SK-N-SH (cell line): Measurements from ENCODE around the gene PDE4D. TPM values are rescaled to one million over a fixed set of nuclear protein-coding genes. Genes with fewer than 3 reads are reported as not detected.
A peak's percentile ranks its signal among the peaks of the same experiment; 100 is the strongest.

Source experiments
- CTCF ChIA-PET: fragments of 300-600, 350-600 bp; formaldehyde crosslinking; extraction: SDS; loops from one replicate; lab custom pipeline; 2021; lab: Yijun Ruan, JAX
- POLR2A ChIA-PET: fragments of 350-600 bp; sonication (Branson Sonifier 250); formaldehyde crosslinking; extraction: SDS; loops from one replicate; lab custom pipeline; 2020; ENCODE audit warnings: antibody characterized with exemption, inconsistent platforms; lab: Yijun Ruan, JAX
- DNase-seq: peaks from one replicate; pipeline ENCODE4 v3.0.0; 2012
- H2AFZ ChIP-seq: fragments of 200-600 bp; sonication (generic); 2 replicates; pipeline ENCODE4 v1.8.1; 2016; ENCODE audit warnings: antibody characterized with exemption, mild to moderate bottlenecking, low read depth
- H3F3A ChIP-seq: fragments of 200-600 bp; sonication (generic); replicated peaks from 2 replicates; pipeline ENCODE3; 2016; ENCODE audit warnings: antibody characterized with exemption, mild to moderate bottlenecking; ENCODE audit not compliant: insufficient read depth
- H3K27ac ChIP-seq, 2 experiments: fragments of 200-500 bp in 1 of 2; fragments of 200-600 bp in 1 of 2; sonication (Bioruptor generic) in 1 of 2; sonication (generic), shearing (Covaris generic) in 1 of 2; 2 replicates each; pipeline versions ENCODE4 v1.5.1 to v1.6.1; 2014 to 2016; ENCODE audit warnings: low read depth in 2 of 2, inconsistent platforms in 1 of 2, low read length in 1 of 2, mild to moderate bottlenecking in 1 of 2, mixed read lengths in 1 of 2
- H3K27me3 ChIP-seq: fragments of 200-600 bp; sonication (generic), shearing (Covaris generic); 2 replicates; pipeline ENCODE4 v1.6.1; 2016; ENCODE audit warnings: mixed run types; ENCODE audit not compliant: insufficient read depth
- H3K36me3 ChIP-seq, 2 experiments: fragments of 200-500 bp in 1 of 2; fragments of 200-600 bp in 1 of 2; sonication (Bioruptor generic) in 1 of 2; sonication (generic) in 1 of 2; replicated peaks in 1 of 2; 2 replicates each; pipeline versions ENCODE3 to v1.5.1; 2014 to 2016; ENCODE audit warnings: low read length in 1 of 2, mild to moderate bottlenecking in 1 of 2; ENCODE audit not compliant: insufficient read depth in 2 of 2, control insufficient read depth in 1 of 2
- H3K4me1 ChIP-seq, 2 experiments: fragments of 200-500 bp in 1 of 2; fragments of 200-600 bp in 1 of 2; sonication (Bioruptor generic) in 1 of 2; sonication (generic), shearing (Covaris generic) in 1 of 2; 2 replicates each; pipeline versions ENCODE4 v1.5.1 to v1.6.1; 2014 to 2016; ENCODE audit warnings: low read depth in 1 of 2, low read length in 1 of 2, mixed run types in 1 of 2; ENCODE audit not compliant: insufficient read depth in 2 of 2, control insufficient read depth in 1 of 2
- H3K4me2 ChIP-seq: fragments of 200-600 bp; sonication (generic), shearing (Covaris generic); 2 replicates; pipeline ENCODE4 v1.6.1; 2017; ENCODE audit warnings: mixed run types
- H3K4me3 ChIP-seq, 2 experiments: fragments of 200-500 bp in 1 of 2; fragments of 200-600 bp in 1 of 2; sonication (Bioruptor generic) in 1 of 2; sonication (generic), shearing (Covaris generic) in 1 of 2; 2 replicates each; pipeline versions ENCODE4 v1.5.1 to v1.8.1; 2014 to 2016; ENCODE audit warnings: low read depth in 2 of 2, inconsistent platforms in 1 of 2, low read length in 1 of 2, mild to moderate bottlenecking in 1 of 2, mixed read lengths in 1 of 2, moderate library complexity in 1 of 2
- H3K79me2 ChIP-seq: fragments of 200-600 bp; sonication (generic); 2 replicates; pipeline ENCODE4 v1.8.1; 2017; ENCODE audit warnings: mild to moderate bottlenecking; ENCODE audit not compliant: insufficient read depth
- H3K9ac ChIP-seq: fragments of 200-600 bp; sonication (generic); 2 replicates; pipeline ENCODE4 v1.6.1; 2017; ENCODE audit warnings: mixed run types
- H3K9me2 ChIP-seq: fragments of 200-600 bp; sonication (generic); 2 replicates; pipeline ENCODE4 v1.6.1; 2017; ENCODE audit warnings: mixed run types
- H3K9me3 ChIP-seq: fragments of 200-600 bp; sonication (generic); 2 replicates; pipeline ENCODE4 v1.6.1; 2017; ENCODE audit warnings: mixed run types, mild to moderate bottlenecking, moderate library complexity
- H4K20me1 ChIP-seq: fragments of 200-600 bp; sonication (generic); 2 replicates; pipeline ENCODE4 v1.6.1; 2017; ENCODE audit warnings: mild to moderate bottlenecking, mixed run types; ENCODE audit not compliant: insufficient read depth
- ELF1 ChIP-seq: IDR thresholded peaks from 2 replicates; pipeline ENCODE4 v1.4.0; 2012
- FOSL2 ChIP-seq: IDR thresholded peaks from 2 replicates; pipeline ENCODE4 v1.4.0; 2012; ENCODE audit warnings: low read depth, mild to moderate bottlenecking, moderate library complexity, borderline replicate concordance
- JUND ChIP-seq: IDR thresholded peaks from 2 replicates; pipeline ENCODE4 v1.4.0; 2012
- TCF12 ChIP-seq: IDR thresholded peaks from 2 replicates; pipeline ENCODE4 v1.4.0; 2012
- TEAD4 ChIP-seq: IDR thresholded peaks from 2 replicates; pipeline ENCODE4 v1.4.0; 2012; ENCODE audit warnings: mild to moderate bottlenecking, borderline replicate concordance; ENCODE audit not compliant: insufficient read depth
- WGBS: methylation state at CpG from one replicate; pipeline ENCODE4 v1.1.6; 2017; ENCODE audit warnings: low lambda C conversion rate; 5-methylcytosine and 5-hydroxymethylcytosine counted together
- polyA plus RNA-seq, 3 experiments: library from polyadenylated mRNA; depleted of rRNA; stranded (reverse); fragments of >200 nt; gene quantifications; 2 replicates each; pipeline ENCODE4 v1.2.3, GENCODE V29; 2012
- TF ChIP-seq, protein P1 (sequence below): IDR thresholded peaks from 2 replicates; pipeline ENCODE4 v1.4.0; 2012; ENCODE audit warnings: low read depth, borderline replicate concordance

The PDE4D gene
- polyA plus RNA-seq, 1 of the 3 experiments (the other 2 are of a cell fraction), result 2.4 TPM

DNA sequence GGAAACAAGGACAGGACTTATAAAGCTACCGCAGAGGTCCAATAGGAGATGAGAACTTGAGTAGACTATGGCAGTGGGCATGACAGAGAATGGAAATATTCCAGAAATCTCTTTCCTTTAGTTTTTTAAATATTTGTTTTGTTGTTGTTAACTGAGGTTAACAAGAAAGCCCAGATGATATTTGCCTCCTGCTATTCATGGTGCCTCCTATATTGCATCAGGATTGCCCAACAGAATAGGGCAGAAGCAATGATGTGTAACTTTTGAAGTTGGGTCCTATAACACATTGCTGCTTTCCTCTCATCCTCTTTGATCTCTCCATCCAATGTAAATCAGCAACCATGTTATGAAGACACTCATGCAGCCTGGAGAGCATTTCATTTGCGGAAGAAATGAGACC is 42.8 kb downstream of the PDE4D start:
- CTCF ChIA-PET, result interaction anchor here (0.9 kb wide), 1 partner anchor 56 kb away, joined by 3 read pairs; no protein-coding TSS in a partner anchor
- Histone ChIP-seq H3K27me3 (no peaks in the 10 kb centered on the region), H3K9me2 (no peaks in the 10 kb centered on the region), H4K20me1 (no peaks in the 10 kb centered on the region), H3K9ac (no peak overlapping the region), H3K9me3 (no peaks in the 10 kb centered on the region), H2AFZ (no peak overlapping the region), H3K4me3 (no peak overlapping the region), H3K36me3 (no peaks in the 10 kb centered on the region)
- POLR2A ChIA-PET, result no interaction called here
- TF ChIP-seq TCF12, result no peak
- TF ChIP-seq TEAD4, result no peak
- TF ChIP-seq, all 33 proteins: peak for 0
- no peak for DNase-seq
- WGBS, result 88% methylated on average over 2 of the region's 2 CpGs
- no peaks in the 10 kb centered on the region; a peak in 1 of 4 replicates for H3K4me1 ChIP-seq
- H3K79me2 ChIP-seq, result no peaks in the 10 kb centered on the region
- H3K27ac ChIP-seq, result no peak overlapping the region
- no peak overlapping the region for H3K4me2 ChIP-seq
- H3F3A ChIP-seq, result no peaks in the 10 kb centered on the region

DNA sequence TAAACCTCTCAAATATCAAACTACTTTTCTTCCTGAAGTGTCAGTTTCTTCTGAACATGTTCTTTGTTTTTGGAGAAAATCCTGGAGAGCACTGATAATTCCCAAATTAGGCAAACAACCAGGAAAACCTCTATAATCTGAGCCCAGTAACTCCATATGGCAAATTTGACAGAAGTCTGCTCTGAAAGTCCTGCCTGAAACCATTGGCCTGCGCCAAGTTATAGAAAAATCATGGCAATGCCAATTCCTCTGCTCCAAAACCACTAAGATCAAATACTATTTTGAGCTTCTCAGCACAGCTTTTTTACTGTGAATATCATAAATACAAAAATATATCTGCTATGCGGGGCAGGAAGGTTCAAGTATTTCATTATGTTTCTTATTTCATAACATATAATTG is 45.9 kb downstream of the PDE4D start:
- H4K20me1 ChIP-seq, result no peaks in the 10 kb centered on the region
- H3K79me2 ChIP-seq, result no peaks in the 10 kb centered on the region
- no peak overlapping the region for H2AFZ ChIP-seq
- no peak overlapping the region for H3K4me2 ChIP-seq
- WGBS, result 91% methylated on average over 2 of the region's 2 CpGs
- H3K4me3 ChIP-seq, result no peak overlapping the region
- POLR2A ChIA-PET, result no interaction called here
- H3K9me2 ChIP-seq, result no peaks in the 10 kb centered on the region
- no peaks in the 10 kb centered on the region for H3K36me3 ChIP-seq
- CTCF ChIA-PET, result interaction anchor here (0.8 kb wide), 1 partner anchor 38 kb away, joined by 4 read pairs; no protein-coding TSS in a partner anchor
- DNase-seq, result no peak
- H3F3A ChIP-seq, result peaks cover 6% of the 10 kb centered on the region
- H3K27ac ChIP-seq, result no peak overlapping the region
- H3K4me1 ChIP-seq, result peaks cover 0 to 7% of the 10 kb centered on the region in 2 experiments; a peak in 3 of 4 replicates
- no peak overlapping the region for H3K9ac ChIP-seq
- no peaks in the 10 kb centered on the region for H3K27me3 ChIP-seq
- no peaks in the 10 kb centered on the region for H3K9me3 ChIP-seq
- TF ChIP-seq, protein P1, sequence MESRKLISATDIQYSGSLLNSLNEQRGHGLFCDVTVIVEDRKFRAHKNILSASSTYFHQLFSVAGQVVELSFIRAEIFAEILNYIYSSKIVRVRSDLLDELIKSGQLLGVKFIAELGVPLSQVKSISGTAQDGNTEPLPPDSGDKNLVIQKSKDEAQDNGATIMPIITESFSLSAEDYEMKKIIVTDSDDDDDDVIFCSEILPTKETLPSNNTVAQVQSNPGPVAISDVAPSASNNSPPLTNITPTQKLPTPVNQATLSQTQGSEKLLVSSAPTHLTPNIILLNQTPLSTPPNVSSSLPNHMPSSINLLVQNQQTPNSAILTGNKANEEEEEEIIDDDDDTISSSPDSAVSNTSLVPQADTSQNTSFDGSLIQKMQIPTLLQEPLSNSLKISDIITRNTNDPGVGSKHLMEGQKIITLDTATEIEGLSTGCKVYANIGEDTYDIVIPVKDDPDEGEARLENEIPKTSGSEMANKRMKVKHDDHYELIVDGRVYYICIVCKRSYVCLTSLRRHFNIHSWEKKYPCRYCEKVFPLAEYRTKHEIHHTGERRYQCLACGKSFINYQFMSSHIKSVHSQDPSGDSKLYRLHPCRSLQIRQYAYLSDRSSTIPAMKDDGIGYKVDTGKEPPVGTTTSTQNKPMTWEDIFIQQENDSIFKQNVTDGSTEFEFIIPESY, result no peak

DNA sequence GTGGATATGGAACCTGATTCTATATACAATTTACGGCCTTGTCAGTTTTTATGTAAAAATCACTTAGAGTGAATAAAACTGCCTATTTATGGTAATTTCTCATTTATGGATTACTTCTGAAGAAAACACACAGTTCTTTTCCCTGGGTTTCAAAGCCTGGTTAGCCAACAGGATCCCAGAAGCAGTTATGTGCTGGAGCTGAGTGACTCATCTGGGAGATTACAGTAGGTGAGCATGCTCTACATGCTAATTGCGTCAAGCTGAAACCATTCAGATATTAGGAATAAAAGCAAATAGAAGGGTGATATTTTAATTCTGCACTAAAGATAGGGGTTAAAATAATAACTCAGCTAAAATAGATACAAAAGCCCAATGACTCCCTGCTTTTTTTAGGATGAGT is 47.8 kb downstream of the PDE4D start:
- H3K27me3 ChIP-seq, result no peaks in the 10 kb centered on the region
- DNase-seq, result no peak
- WGBS, result 89% methylated on average over 2 of the region's 2 CpGs
- H2AFZ ChIP-seq, result no peak overlapping the region
- TF ChIP-seq JUND (peak; percentile 33; the same call in 1 of the 2 replicates), FOSL2 (peak; percentile 54; the same call in 1 of the 2 replicates), ELF1 (no peak)
- H3F3A ChIP-seq, result peaks cover 21% of the 10 kb centered on the region
- no peak overlapping the region for H3K4me2 ChIP-seq
- H3K4me3 ChIP-seq, result no peak overlapping the region
- H3K9ac ChIP-seq, result no peak overlapping the region
- no peaks in the 10 kb centered on the region for H3K9me3 ChIP-seq
- POLR2A ChIA-PET, result no interaction called here
- CTCF ChIA-PET, result interaction anchor here (0.8 to 1.6 kb wide), 4 partner anchors 15 to 449 kb away, joined by 3 to 6 read pairs (median 4); no protein-coding TSS in a partner anchor
- no peak overlapping the region for H3K27ac ChIP-seq
- H3K36me3 ChIP-seq, result no peaks in the 10 kb centered on the region
- peaks cover 3 to 14% of the 10 kb centered on the region in 2 experiments for H3K4me1 ChIP-seq
- no peaks in the 10 kb centered on the region for H3K79me2 ChIP-seq
- H4K20me1 ChIP-seq, result no peaks in the 10 kb centered on the region
- H3K9me2 ChIP-seq, result no peaks in the 10 kb centered on the region
